ENCODE results near the gene CYP2A7.
"Not testable (repeated sequence)": the region's sequence is repeated elsewhere in the genome, so short reads cannot be mapped to it uniquely, and the experiment has no call there.

CYP2A7 gene

DNA sequence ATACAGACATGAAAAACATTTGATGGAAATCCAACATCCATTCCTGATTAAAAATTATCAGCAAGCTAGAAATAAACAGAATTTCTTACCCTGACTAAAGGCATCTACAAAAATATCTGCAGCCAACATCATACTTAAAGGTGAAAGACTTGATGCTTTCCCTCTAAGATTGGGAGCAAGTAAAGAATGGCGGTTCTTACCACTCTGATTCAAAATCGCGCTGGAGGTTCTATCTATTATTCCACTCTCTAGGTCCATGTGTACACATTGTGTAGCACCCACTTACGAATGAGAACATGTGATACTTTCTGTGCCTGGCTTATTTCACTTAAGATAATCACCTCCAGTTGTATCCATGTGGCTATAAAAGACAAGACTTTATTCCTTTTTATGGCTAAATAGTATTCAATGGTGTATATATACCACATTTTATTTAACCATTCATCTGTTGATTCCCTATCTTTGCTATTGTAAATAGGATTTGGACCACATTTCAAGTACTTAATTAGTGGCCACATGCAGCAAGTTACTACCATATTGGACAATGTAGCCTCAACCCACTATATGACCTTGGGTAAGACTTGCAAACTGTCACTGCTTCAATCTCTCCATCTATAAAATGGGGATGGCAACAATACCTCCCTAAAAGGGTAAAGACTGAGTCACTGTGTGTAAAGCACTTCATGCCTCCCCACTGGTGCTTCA is 38.4 kb upstream of the CYP2A7 start:
- no peak overlapping the region for H3K9ac ChIP-seq (ENCODE audit: insufficient read length)
- no peak overlapping the region for H3K4me3 ChIP-seq
- no peaks in the 10 kb centered on the region for H3K9me3 ChIP-seq (ENCODE audit: low read depth, low read length)
- no peak for DNase-seq (ENCODE audit: low read depth, low spot score)
- no peaks in the 10 kb centered on the region for H3K36me3 ChIP-seq (ENCODE audit: insufficient read depth, low read length)
- no peak for TF ChIP-seq POLR2AphosphoS5 (IDR thresholded peaks at IDR 0.05; ENCODE audit: borderline replicate concordance, low read depth, low read length)
- no peak for TF ChIP-seq EZH2 (IDR thresholded peaks at IDR 0.05)
- no peak for TF ChIP-seq FOXP2 (optimal IDR thresholded peaks at IDR 0.05; ENCODE audit: control extremely low read depth, extremely low read length, insufficient read depth)
- no peak overlapping the region for H3K27ac ChIP-seq

DNA sequence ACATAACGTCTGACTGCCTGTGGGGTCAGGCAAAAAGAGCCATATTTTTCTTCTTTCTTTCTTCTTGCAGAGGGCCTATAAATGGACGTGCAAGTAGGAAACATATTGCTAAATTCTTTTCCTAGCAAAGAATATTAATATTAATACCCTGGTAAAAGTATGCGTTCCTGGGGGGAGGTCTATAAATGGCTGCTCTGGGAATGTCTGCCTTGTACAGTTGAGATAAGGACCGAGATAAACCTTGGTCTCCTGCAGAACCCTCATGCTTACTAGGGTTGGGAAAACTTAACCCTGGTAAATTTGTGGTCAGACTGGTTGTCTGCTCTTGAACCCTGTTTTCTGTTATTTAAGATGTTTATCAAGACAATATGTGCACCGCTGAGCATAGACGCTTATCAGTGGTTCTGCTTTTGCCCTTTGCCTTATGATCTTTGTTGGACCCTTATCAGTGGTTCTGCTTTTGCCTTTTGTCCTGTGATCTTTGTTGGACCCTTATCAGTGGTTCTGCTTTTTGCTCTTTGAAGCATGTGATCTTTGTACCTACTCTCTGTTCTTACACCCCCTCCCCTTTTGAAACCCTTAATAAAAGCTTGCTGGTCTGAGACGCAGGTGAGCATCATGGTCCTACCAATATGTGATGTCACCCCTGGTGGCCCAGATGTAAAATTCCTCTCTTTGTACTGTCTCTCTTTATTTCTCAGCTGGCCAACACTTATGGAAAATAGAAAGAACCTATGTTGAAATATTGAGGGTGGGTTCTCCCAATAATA is 37.7 kb upstream of the CYP2A7 start:
- H3K36me3 ChIP-seq (ENCODE audit: insufficient read depth, low read length); H3K27ac ChIP-seq; H3K4me3 ChIP-seq; H3K9me3 ChIP-seq (ENCODE audit: low read depth, low read length); H3K9ac ChIP-seq (ENCODE audit: insufficient read length); DNase-seq (ENCODE audit: low read depth, low spot score): not testable (repeated sequence)

DNA sequence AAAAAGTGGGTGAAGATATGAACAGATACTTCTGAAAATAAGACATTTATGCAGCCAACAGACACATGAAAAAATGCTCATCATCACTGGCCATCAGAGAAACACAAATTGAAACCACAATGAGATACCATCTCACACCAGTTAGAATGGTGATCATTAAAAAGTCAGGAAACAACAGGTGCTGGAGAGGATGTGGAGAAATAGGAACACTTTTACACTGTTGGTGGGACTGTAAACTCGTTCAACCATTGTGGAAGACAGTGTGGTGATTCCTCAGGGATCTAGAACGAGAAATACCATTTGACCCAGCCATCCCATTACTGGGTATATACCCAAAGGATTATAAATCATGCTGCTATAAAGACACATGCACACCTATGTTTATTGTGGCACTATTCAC is 36.3 kb upstream of the CYP2A7 start:
- not testable (repeated sequence) for H3K9me3 ChIP-seq (ENCODE audit: low read depth, low read length); H3K27ac ChIP-seq; H3K9ac ChIP-seq (ENCODE audit: insufficient read length); H3K36me3 ChIP-seq (ENCODE audit: insufficient read depth, low read length); H3K4me3 ChIP-seq; DNase-seq (ENCODE audit: low read depth, low spot score)

DNA sequence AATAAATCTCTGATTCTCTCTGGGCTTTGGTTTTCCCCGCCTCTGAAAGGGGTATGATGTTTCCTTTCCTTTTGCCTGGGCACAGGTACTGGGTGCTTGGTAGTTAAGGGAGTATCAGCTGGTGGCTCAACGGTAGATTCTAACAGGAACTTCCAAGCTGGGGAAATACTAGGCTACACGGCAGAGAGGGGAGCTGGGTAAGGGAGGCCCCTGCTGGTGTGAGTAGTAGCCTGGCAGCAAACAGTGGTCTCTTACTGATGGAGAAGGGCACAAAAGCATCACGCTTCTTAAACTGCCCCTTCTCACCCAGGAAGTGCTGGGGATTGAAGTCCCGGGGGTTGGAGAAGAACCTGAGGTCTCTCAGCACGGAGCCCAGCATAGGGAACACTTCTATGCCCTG is 26.9 kb upstream of the CYP2A7 start:
- Histone ChIP-seq H3K9me3 (ENCODE audit: low read depth, low read length) (no peaks in the 10 kb centered on the region), H3K36me3 (ENCODE audit: insufficient read depth, low read length) (no peaks in the 10 kb centered on the region), H3K9ac (ENCODE audit: insufficient read length) (no peak overlapping the region), H3K27ac (no peak overlapping the region), H3K4me3 (no peak overlapping the region)
- no peak for TF ChIP-seq POLR2AphosphoS5 (IDR thresholded peaks at IDR 0.05; ENCODE audit: borderline replicate concordance, low read depth, low read length)
- no peak for TF ChIP-seq EZH2 (IDR thresholded peaks at IDR 0.05)
- TF ChIP-seq FOXP2 (optimal IDR thresholded peaks at IDR 0.05; ENCODE audit: control extremely low read depth, extremely low read length, insufficient read depth) = no peak
- DNase-seq (ENCODE audit: low read depth, low spot score) = no peak

DNA sequence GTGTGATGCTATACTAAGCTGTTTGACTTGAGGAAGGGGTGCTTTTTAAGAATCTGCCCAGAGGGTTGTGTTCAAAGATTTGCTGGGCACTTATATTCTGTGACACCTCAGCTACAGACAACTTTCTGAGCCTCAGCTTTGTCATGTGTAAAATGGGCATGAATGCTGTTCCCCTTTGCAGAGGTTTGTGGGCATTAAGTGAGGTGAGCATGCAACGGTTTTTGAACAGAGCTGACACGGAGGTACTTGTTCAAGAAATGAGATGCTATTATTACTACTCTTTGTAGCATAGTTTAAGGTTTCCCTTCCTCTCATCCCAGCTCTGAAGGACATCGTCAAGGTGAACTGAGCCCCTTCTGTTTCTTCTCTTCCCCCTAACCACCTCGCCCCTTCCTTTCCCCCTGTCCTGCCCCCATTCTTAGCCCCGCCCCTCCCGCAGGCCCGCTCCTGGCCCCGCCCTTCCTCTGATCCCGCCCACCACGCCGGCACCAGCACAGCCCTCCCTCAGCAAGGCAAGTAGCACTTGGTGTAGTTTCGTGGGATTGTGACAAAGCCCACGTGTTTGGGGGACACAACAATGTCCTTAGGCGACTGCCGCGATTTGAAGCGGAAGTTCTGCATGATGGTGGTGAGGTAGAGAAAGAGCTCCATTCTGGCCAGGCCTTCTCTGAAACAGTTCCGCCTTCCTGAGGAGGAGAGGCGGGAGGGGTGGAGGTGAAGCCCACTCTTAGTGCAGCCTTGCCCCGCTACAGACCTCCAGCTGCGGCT is 26.1 kb upstream of the CYP2A7 start:
- no peak overlapping the region for H3K27ac ChIP-seq
- H3K9ac ChIP-seq (ENCODE audit: insufficient read length) = no peak overlapping the region
- no peak for DNase-seq (ENCODE audit: low read depth, low spot score)
- H3K4me3 ChIP-seq = no peak overlapping the region
- no peaks in the 10 kb centered on the region for H3K9me3 ChIP-seq (ENCODE audit: low read depth, low read length)
- no peaks in the 10 kb centered on the region for H3K36me3 ChIP-seq (ENCODE audit: insufficient read depth, low read length)
- no peak for TF ChIP-seq POLR2AphosphoS5 (IDR thresholded peaks at IDR 0.05; ENCODE audit: borderline replicate concordance, low read depth, low read length)
- no peak for TF ChIP-seq FOXP2 (optimal IDR thresholded peaks at IDR 0.05; ENCODE audit: control extremely low read depth, extremely low read length, insufficient read depth)
- TF ChIP-seq EZH2 (IDR thresholded peaks at IDR 0.05) = no peak

DNA sequence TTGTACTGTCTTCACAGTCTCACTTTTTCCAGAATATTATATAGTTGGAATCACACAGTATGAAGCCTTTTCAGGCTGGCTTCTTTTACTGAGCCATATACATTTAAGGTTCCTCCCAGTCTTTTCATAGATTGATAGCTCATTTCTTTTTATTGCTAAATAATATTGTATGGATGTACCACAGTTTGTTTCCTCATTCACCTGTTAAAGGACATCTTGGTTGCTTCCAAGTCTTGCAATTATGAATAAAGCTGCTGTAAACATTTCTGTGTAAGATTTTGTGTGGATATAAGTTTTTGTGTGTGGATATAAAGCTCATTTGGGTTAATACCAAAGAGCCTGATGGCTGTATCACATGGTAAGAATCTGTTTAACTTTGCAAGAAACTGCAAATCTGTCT is 24.5 kb upstream of the CYP2A7 start:
- no peak overlapping the region for H3K27ac ChIP-seq
- no peak for DNase-seq (ENCODE audit: low read depth, low spot score)
- TF ChIP-seq EZH2 (IDR thresholded peaks at IDR 0.05) = no peak
- no peak for TF ChIP-seq FOXP2 (optimal IDR thresholded peaks at IDR 0.05; ENCODE audit: control extremely low read depth, extremely low read length, insufficient read depth)
- no peak for TF ChIP-seq POLR2AphosphoS5 (IDR thresholded peaks at IDR 0.05; ENCODE audit: borderline replicate concordance, low read depth, low read length)
- H3K9me3 ChIP-seq (ENCODE audit: low read depth, low read length) = no peaks in the 10 kb centered on the region
- no peak overlapping the region for H3K4me3 ChIP-seq
- H3K36me3 ChIP-seq (ENCODE audit: insufficient read depth, low read length) = no peaks in the 10 kb centered on the region
- H3K9ac ChIP-seq (ENCODE audit: insufficient read length) = no peak overlapping the region

DNA sequence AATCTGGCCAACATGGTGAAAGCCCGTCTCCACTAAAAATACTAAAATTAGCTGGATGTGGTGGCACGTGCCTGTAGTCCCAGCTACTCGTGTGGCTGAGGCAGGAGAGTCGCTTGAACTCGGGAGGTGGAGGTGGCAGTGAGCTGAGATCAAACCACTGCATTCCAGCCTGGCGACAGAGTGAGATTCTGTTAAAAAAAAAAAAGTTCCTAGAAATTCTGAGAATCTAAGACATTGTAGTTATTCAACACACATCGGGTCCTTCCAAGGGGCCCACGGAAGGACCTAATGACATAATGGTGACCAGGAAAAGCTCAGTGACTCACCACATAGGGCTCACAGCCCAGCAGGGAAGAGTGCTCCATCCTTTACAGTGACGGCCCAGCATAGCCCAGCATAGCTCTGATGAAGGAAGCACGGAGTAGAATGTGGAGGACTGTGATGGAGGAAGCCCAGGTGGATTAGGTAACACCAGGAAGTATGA is 22.7 kb upstream of the CYP2A7 start:
- not testable (repeated sequence) for H3K27ac ChIP-seq; H3K4me3 ChIP-seq; H3K36me3 ChIP-seq (ENCODE audit: insufficient read depth, low read length); H3K9ac ChIP-seq (ENCODE audit: insufficient read length); DNase-seq (ENCODE audit: low read depth, low spot score); H3K9me3 ChIP-seq (ENCODE audit: low read depth, low read length)

DNA sequence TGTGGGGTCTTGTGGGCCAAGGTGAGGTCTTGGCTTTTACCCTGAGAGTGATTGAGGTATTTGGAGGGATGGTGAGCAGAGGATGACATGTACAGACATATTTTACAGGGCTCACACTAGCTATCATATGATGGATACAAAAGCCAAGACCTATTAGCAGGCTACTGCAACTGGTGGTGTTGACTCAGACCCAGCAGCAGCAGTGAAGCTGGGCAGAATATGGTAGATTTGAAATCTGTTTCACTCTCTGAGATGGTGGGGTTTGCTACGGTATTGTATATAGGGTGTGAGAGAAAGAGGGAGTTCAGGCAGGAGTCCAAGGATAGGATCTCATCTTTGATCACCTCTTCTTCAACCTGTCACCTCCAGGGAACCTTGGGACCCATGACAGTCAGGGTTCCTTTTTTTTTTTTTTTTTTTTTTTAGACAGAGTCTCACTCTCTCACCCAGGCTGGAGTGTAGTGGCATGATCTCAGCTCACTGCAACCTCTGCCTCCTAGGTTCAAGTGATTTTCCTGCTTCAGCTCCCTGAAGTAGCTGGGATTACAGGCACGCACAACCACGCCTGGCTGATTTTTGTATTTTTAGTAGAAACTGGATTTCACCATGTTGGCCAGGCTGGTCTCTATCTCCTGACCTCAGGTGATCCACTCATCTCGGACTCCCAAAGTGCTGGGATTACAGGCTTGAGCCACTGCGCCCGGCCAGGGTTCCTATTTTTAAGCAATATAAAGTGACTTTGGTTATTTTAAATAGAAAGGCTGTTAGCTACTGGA is 20.1 kb upstream of the CYP2A7 start:
- not testable (repeated sequence) for H3K27ac ChIP-seq; H3K9me3 ChIP-seq (ENCODE audit: low read depth, low read length); H3K36me3 ChIP-seq (ENCODE audit: insufficient read depth, low read length); H3K9ac ChIP-seq (ENCODE audit: insufficient read length); H3K4me3 ChIP-seq; DNase-seq (ENCODE audit: low read depth, low spot score)

DNA sequence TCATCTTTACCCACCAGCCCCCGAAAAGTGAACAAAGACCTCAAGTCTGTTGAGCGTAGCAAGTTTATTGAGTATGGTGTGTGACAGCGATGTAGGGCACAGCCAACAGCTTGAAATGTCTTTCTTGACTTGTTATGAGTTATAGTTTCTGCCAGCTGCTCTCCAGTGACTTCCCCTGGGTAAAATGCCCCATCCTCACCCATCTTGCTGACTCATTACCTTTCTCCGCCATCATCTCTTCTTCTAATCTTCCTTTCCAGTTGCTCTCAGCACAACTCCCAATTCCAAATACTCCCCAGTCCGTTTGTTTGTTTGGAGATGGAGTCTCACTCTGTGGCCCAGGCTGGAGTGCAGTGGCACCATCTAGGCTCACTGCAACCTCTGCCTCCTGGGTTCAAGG is 18.5 kb upstream of the CYP2A7 start:
- H3K9me3 ChIP-seq (ENCODE audit: low read depth, low read length); H3K27ac ChIP-seq; DNase-seq (ENCODE audit: low read depth, low spot score); H3K9ac ChIP-seq (ENCODE audit: insufficient read length); H3K4me3 ChIP-seq; H3K36me3 ChIP-seq (ENCODE audit: insufficient read depth, low read length): not testable (repeated sequence)

DNA sequence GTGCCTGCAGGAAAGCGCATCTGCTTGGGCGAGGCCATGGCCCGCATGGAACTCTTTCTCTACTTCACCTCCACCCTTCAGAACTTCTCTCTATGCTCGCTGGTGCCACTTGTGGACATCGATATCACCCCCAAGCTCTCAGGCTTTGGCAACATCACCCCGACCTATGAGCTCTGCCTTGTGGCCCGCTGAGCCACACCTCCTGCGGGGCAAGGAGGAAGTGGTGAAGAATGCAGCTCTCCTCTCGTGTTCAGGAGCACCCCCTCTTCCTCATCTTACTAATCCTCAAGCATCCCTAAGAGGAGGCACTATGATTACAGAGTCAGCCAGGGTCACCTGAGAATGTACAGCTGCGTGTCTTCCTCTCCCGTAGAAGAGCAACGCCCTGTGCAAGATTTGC is 17.9 kb upstream of the CYP2A7 start:
- H3K36me3 ChIP-seq (ENCODE audit: insufficient read depth, low read length); H3K27ac ChIP-seq; H3K4me3 ChIP-seq; H3K9ac ChIP-seq (ENCODE audit: insufficient read length); H3K9me3 ChIP-seq (ENCODE audit: low read depth, low read length); DNase-seq (ENCODE audit: low read depth, low spot score): not testable (repeated sequence)

DNA sequence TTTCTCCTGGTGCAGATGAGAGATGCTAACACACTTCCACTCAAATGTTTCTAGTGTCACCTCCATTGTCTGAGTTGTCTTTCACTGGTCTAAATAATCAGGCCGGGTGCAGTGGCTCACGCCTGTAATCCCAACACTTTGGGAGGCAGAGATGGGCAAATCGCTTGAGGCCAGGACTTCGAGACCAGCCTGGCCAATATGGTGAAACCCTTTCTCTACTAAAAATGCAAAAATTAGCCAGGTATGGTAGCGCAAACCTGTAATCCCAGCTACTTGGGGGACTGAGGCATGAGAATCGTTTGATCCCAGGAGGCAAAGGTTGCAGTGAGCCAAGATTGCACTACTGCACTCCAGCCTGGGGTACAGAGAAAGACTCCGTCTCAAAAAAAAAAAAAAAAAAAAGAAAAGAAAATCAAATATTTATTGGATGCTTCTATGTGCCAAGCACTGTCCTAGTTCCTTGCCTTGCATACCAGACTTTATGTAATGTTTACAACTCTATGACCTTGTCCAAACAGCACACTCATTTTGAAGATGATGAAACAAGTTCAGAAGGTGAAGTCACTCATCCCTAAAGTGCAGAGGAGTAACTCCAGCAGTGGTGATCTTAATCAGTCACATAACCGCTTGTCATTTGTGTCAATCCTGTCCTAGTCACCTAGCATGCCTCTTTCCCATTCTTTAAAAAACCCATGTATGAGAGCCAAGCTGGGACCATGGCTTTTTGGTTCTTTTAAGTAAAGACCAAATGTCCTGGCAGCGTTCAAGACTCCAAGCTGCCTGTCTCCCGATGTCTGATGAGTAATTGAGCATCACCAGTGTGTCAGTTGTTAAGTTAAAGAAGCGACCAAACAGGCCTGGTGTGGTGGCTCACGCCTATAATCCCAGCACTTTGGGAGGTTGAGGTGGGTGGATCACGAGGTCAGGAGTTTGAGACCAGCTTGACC is 15.1 kb upstream of the CYP2A7 start:
- H3K4me3 ChIP-seq; DNase-seq (ENCODE audit: low read depth, low spot score); H3K9me3 ChIP-seq (ENCODE audit: low read depth, low read length); H3K36me3 ChIP-seq (ENCODE audit: insufficient read depth, low read length); H3K27ac ChIP-seq; H3K9ac ChIP-seq (ENCODE audit: insufficient read length): not testable (repeated sequence)
